GM12801 (cell line): ENCODE results near the gene COX5A.

Experiments
- TF ChIP-seq, protein P1 (sequence below): IDR thresholded peaks from one replicate; pipeline ENCODE4 v1.5.1; 2011; ENCODE audit warnings: control low read depth; ENCODE audit not compliant: insufficient read length; ENCODE audit errors: extremely low read depth

COX5A gene

DNA sequence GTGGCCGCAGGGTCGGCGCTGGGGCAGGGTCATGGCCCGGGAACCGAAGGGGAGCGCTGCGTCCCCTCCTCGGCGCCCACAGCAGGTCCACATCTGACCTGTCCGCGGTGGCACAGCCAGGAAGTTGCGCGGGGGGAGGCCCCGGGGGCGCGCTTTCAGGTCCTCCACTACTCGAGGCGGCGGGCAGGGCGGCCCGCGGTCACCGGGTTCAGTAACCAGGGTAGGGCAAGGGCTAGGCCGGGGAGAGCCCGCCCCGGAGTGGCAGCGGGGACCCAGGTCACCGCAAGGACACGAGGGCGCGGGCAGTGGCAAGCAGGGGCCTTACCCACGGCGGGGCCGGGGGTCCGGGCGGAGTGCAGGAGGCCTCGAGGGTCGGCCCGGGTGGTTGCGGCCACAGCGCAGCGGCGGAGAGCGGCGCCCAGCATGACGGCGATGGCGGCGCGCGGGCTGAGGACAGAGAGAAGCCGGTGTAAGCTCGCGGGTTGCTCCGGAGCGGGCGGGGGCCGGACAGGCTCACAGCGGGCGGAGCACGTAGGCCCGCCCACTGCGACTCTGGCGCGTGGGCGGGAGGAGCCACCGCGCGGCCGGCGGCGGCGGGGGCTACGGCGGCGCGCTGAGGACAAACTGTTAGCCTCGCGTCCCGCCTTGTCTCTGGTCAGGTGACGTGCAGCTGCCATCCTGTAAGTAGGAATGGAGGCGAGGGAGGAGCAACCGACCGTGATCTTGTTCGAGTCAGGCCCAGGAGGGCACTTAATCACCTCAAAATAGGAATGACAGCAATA lies at the start of gene COX5A:
Gene COX5A (minus strand): TSS at position 484 of the 782 bp plus-strand sequence. CDS start 59 bp downstream, at position 425.
- TF ChIP-seq, protein P1, sequence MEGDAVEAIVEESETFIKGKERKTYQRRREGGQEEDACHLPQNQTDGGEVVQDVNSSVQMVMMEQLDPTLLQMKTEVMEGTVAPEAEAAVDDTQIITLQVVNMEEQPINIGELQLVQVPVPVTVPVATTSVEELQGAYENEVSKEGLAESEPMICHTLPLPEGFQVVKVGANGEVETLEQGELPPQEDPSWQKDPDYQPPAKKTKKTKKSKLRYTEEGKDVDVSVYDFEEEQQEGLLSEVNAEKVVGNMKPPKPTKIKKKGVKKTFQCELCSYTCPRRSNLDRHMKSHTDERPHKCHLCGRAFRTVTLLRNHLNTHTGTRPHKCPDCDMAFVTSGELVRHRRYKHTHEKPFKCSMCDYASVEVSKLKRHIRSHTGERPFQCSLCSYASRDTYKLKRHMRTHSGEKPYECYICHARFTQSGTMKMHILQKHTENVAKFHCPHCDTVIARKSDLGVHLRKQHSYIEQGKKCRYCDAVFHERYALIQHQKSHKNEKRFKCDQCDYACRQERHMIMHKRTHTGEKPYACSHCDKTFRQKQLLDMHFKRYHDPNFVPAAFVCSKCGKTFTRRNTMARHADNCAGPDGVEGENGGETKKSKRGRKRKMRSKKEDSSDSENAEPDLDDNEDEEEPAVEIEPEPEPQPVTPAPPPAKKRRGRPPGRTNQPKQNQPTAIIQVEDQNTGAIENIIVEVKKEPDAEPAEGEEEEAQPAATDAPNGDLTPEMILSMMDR: no peak

DNA sequence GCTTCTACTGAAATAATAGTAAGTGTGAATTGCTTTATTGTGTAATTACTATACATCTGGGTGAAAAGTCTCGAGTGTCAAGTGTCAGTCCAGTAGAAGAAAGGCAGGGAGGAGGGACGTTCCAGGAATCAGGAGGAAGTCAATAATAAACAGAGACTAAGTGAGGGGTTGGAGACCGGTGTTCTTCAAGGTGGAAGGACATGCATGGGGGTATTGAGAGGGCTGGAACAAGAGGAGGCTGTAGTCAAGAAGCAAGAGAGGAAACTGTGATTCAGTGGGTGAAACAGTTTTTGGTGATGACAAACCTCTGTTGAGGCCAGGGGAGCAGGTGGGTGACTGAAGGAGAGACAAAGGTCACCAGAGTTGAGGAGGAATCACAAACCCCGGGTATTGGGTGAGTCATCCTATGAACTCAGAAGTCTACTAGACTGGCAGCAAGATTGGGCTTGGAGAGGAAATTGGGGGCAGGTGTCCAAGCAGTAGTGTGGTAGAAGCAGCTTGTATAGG lies 45.9 kb upstream of the COX5A start:
- TF ChIP-seq, protein P1: no peak

DNA sequence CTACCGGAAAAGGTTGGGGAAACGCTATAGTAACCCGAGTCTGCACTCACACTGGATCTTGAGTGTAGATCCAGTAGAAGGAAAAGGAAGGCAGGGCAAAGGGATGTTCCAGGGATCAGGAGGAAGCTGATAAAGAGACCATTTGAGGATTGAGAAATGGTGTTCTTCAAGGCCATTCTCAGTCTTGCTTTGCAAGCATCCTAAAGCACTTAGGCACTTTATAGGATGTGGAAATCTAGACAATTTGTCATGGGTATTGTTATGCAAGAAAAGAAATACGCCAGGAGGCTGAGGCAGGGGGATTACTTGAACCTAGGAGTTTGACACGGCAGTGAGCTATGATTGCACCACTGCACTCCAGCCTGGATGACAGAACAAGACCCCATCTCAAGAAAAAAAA lies 44.3 kb upstream of the COX5A start:
- TF ChIP-seq, protein P1: no peak

DNA sequence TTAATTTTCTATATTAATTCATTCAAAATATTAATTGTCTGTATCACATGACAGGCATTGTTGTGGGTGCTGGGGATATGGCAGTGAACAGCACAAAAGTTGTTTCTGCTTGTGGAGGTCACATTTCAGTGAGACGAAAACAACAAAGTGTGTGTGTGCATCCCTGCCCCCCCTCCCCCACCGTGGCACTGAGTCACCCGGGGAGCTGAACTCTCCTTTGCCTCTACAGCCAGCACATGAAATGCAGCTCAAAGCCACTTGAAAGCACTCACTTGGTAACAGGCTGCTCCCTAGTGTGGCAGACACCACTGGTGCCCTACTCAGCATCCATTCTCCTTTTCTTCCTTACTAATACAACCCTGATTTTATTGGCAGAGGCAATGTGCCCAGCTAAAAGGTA lies 40.6 kb upstream of the COX5A start:
- TF ChIP-seq, protein P1: no peak

DNA sequence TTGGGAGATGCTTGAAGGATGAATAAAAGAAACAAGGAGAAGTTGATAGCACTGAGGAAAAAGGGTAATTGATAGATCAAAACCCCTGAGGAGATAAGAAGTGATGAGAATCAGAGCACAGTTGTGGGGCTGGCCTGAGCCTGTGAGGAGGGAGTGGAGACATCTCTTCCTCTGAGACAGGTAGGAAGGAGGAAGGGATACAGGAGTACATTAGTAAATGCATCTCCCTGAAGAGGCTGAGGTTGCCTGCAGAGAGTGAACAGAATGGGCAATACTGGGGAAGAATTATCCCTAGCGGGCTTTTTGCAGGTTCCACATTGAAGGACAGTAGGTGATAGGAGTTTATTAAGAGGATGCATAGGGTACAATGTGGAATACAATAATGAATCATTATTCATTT lies 40.2 kb upstream of the COX5A start:
- TF ChIP-seq, protein P1: no peak

DNA sequence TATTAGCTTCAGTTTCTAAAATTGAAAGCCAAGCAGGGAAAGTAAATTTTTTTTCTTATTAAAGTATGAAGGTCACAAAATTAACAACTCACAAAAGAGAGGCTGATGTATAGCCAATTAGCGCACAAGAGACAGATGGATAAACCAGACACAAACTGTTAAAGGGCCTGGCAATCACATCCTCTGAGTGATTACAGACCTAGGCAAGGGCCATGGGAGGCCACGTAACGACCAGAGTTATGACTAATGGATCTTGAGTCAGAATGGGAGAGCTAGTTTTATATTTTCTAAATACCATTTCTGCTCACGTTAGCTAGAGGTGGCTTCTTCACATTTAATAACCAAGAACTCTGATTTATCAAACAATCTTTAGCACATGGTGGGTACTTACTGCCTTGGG lies 39.7 kb upstream of the COX5A start:
- TF ChIP-seq, protein P1: no peak

DNA sequence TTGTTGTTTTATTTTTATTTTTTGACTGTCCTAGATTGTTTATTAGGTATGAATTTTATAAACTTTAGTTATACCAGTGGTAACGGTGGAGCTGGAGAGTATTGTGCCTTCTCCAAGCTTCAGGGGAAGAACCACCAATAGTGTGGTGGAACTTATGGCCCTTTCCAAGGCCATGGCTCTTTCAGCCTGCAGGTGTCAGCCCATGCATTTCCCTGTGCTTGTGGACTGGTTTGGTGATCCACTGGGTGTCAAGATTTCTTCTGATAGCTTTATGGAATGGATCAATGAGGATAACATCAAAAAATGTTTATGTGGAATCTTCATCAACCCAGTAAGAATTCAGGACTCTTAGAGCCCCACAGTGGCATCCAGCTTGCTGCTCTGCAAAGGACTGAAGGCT lies 38.3 kb upstream of the COX5A start:
- TF ChIP-seq, protein P1: no peak
